ENCODE results near the gene PCNX2.

PCNX2 gene

DNA sequence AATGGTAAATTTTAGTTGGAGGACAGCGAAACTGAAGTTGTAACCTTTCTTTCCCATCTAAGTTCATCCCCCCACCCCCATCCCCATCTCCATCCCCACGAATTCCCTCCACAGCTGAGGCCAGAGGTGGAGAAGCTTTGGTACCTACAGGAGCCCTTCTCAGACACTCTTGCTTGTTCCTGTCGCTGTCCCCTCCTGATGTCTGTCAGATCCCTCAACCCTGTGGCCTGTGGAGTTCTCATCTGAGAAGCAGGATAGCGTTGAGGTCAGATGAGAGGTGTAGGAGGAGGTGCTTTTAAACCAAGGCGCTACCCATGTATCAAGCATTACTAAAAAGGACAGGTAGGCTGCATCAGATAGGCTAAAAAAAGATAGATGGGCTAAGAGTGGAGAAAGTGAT is 344.3 kb downstream of the PCNX2 start:
- TF ChIP-seq CTCF (conservative IDR thresholded peaks at IDR 0.05; ENCODE audit: low read depth, low read length) = no peak
- peak overlapping the region; percentile 72 for H3K4me3 ChIP-seq (ENCODE audit: low read depth, low read length)
- DNase-seq (ENCODE audit: low read depth) = peak; percentile 13

DNA sequence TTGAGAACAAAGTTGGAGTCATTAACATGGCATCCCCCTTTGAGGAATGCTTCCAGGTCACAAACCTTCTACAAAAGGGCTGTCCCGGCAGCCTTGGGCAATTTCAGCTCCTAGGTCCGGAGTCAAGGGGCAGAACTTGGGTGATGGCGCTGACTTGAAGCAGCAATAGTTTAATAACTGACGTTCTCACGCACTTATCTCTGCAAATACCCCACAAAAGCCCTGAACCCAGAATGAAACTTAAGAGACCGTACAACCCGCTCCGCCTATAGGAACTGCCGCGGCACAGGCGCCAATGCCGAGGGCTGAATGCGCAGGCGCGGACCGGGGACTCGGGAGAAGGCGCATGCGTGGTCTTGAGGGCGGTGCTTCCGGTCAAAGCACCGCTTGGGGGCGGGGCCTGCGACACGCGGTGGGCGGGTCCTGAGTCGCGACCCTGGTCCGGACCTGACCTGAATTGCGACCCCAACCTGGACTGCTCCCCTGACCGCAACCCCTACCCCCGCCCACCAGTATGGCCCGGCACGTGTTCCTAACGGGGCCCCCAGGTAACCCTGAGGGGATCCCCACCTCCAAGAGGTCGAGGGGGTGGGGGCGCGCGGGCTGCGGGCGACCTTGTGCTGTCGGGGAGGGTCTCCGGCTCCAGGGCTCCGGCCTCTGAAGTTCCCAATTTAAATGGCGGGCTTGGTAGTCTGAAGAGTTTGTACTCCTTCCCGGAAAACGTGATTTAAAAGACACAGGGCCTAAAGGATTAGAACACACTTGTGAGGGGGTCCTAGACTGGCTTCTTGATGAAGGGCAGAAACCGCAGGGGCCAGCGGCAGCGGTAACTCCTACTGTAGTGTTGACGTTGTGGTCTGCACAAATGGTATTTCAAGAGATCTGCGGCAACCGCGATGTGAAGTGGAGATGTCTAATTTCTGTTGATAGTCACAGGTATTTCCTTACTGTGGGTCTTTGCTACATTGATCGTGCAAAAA is 345.0 kb downstream of the PCNX2 start, which contains the start of gene NTPCR:
NTPCR (plus strand) TSS at position 415 of the 980 bp plus-strand sequence; CDS start at position 515, 100 bp downstream.
- peak within 1 kb of the TSS; percentile 72 for H3K4me3 ChIP-seq (ENCODE audit: low read depth, low read length)
- peak; percentile 38 for TF ChIP-seq CTCF (conservative IDR thresholded peaks at IDR 0.05; ENCODE audit: low read depth, low read length)
- peak; percentile 95 for DNase-seq (ENCODE audit: low read depth)

- DNase-seq (ENCODE audit: low read depth) = no peak
- peak overlapping the region; percentile 72 for H3K4me3 ChIP-seq (ENCODE audit: low read depth, low read length)
- TF ChIP-seq CTCF (conservative IDR thresholded peaks at IDR 0.05; ENCODE audit: low read depth, low read length) = no peak
Measured at GRCh38 chr1:232949636-232950196, 345.8 kb downstream of the PCNX2 start.

DNA sequence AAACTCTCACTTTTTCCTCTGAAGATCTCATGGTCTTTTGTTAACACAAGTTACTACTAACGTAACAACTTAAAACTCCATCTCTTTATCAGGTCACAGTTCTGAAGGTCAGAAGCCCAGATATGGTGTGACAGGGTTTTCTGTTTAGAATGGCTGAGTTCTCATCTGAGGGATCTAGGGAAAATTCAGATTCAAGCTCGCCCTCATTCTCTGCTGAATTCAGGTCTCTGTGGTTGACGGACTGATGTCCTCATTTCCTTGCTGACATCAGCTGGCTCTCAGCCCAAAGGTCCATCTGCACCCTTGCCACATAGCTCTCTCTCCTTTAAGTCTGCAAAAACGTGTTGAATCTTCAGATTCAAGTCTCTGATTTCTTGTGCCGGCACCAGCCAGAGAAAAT is 351.2 kb downstream of the PCNX2 start:
- DNase-seq (ENCODE audit: low read depth) = no peak
- H3K4me3 ChIP-seq (ENCODE audit: low read depth, low read length) = no peak overlapping the region
- no peak for TF ChIP-seq CTCF (conservative IDR thresholded peaks at IDR 0.05; ENCODE audit: low read depth, low read length)

- peak; percentile 57 for DNase-seq (ENCODE audit: low read depth)
- TF ChIP-seq CTCF (conservative IDR thresholded peaks at IDR 0.05; ENCODE audit: low read depth, low read length) = no peak
Measured at GRCh38 chr1:232943679-232944252, 351.8 kb downstream of the PCNX2 start.

DNA sequence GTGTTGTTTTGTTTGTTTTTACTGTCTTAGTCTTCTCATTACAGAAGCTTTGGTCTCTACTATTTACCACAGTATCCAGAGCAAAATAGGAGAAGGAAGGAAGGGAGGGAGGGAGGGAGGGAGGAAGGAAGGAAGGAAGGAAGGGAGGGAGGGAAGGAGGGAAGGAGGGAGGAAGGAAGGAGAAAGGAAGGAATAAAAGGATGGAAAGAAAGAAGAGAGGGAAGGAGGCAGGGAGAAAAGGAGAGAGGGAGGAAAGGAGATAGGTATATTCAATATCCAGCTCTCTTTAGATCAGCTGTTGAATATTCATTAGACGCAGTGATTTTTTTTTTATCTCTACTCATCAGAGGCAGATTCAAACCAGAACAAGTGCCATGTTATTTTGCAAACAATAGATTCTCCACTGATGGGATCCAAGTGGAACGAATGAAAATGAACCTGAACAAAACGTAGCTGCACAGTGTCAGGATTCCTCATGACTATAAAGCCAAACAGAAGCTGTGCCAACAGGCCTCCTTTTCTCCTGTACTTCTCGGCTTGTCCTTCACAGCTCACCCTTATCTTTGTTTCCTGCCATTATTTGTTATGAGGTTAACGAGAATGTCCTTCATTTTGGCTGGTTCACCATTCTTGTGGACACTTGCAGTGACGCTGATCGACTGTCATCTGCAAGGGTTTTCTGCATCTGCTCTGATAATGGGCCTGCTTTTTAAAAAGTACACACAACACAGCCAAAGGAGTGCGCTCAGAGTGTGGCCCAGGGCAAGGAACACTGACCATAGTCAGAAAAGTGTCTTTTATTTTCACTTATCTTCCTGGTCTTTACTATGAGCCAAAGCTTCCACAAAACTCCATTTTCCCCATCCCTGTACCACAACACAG is 352.9 kb downstream of the PCNX2 start:
- no peak overlapping the region for H3K4me3 ChIP-seq (ENCODE audit: low read depth, low read length)
- no peak for TF ChIP-seq CTCF (conservative IDR thresholded peaks at IDR 0.05; ENCODE audit: low read depth, low read length)
- no peak for DNase-seq (ENCODE audit: low read depth)

More at GRCh38 chr1:232943679-232944252, 351.8 kb downstream of the PCNX2 start:
- H3K4me3 ChIP-seq (ENCODE audit: low read depth, low read length) = no peak overlapping the region

All from choroid plexus epithelial cell (primary cell).